GM18951 (cell line): ENCODE results near the gene TGFB2.

ENCODE experiments used
- POLR2A ChIP-seq: IDR thresholded peaks from 4 replicates; pipeline ENCODE4 v1.6.1; 2011; ENCODE audit warnings: mild to moderate bottlenecking; ENCODE audit not compliant: insufficient read length, insufficient read depth; ENCODE audit errors: extremely low read depth
- in situ Hi-C: fragments of 300-500 bp; cut with MboI; formaldehyde crosslinking; loops from one replicate; pipeline ENCODE4 v1.12.0; 2022; ENCODE audit warnings: low sequenced_read_pairs, mixed read lengths, inconsistent platforms; ENCODE audit not compliant: unreplicated experiment

TGFB2 gene

DNA sequence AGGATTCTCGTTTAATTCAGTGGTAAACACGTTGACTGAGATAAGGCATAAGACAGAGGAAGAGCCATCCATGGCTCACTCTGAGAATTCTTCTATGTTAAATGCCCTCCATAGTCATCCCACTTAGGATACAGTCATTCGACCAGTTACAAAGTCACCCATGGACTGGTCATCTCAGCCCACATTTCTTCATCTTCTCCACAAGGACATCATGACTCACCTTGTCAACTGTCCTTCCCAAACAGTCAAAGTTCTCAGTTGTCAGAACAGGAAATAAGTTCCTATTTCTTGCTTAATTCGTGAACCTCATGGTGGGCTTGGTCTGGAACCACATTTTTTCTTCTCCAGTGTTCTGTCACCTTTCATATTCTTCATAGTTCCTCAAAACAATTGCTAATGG is 133.2 kb downstream of the TGFB2 start:
- no peak for TF ChIP-seq POLR2A
- in situ Hi-C loops: no loop called here

DNA sequence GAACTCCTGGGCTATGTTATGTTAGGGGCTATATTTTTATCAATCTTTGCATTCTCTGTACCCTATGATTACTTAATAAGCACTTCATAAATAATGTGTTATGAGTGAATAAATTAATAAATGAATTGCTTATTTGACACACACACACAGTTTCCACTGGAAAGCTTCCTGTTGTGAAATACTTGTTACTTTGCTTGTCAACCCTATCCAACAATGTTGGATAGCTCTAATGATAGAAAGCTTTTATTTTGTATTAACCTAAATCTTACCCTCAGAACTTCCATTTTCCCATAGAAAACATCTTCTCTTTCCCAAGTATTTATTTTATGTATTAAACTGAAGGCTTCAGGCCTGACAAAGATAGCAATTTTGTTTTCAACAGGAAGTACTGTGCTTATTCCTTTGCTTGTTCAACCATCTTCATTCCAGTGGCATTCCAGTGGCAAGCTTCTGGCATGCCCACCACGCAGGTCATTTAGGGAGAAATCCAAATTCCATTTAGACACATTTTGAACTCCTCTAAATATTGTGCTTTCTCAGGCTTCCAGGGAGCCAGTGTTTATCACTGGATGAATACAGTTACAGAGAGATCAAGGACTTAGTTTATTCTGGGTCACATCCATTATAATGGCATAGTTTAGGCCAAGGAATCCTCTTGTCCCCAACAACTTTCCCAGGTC is 134.4 kb downstream of the TGFB2 start:
- in situ Hi-C loops: no loop called here

DNA sequence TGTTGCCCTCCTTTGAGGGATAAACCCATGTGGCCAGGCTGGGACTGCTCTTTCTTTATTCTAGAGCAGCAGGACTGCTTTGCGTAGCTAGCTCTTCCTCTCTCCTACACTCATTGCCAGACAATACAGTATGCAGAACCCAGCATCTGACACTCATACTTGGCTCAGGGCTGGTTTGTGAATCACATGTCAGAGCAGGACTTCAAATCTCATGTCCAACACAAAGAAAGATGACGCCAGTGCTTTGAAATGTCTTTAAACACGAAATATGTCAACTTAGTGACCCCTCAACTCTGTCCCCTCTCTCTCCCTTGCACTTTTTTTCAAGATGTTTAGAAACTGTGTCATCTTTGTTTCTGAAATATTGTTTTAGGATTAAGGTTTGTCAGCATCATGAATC is 135.0 kb downstream of the TGFB2 start:
- no peak for TF ChIP-seq POLR2A
- in situ Hi-C loops: no loop called here

More for the DNA sequence above, 134.4 kb downstream of the TGFB2 start:
- no peak for TF ChIP-seq POLR2A

- TF ChIP-seq POLR2A: no peak
- in situ Hi-C loops: no loop called here
Observed at GRCh38 chr1:218480588-218481099, 135.5 kb downstream of the TGFB2 start.

DNA sequence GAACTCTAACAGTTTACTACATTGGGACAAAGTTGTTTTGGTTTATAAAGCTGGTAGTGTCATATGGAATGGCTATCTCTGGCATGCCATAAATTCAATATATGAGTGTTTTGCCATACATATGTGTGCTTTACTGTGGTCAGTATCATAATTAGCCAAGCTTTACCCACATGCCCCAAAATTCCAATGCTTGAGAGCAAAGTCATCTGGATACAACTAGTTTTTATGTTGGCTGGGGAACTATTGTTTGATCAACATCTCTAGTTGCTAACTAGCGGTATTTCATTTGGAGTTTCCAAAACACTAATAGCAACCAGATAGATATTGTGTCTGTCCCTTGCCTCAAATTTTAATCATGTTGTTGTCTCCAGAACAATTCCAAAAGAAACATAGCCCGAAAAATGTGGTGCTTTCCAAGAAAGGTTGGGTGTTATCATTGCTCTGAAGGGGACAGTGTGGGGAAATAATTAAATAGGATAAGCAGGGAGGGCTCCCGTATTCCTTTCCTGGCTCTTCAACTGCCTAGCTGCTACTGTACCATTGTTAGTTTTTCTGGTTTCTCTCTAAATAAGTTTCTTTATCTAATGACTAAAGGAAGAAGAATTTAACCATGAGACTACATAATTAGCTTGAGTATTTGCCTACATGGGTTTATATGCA is 136.1 kb downstream of the TGFB2 start:
- TF ChIP-seq POLR2A: no peak
- in situ Hi-C loops: no loop called here

- no peak for TF ChIP-seq POLR2A
- in situ Hi-C loops: no loop called here
Observed at GRCh38 chr1:218482683-218483082, 137.5 kb downstream of the TGFB2 start.

DNA sequence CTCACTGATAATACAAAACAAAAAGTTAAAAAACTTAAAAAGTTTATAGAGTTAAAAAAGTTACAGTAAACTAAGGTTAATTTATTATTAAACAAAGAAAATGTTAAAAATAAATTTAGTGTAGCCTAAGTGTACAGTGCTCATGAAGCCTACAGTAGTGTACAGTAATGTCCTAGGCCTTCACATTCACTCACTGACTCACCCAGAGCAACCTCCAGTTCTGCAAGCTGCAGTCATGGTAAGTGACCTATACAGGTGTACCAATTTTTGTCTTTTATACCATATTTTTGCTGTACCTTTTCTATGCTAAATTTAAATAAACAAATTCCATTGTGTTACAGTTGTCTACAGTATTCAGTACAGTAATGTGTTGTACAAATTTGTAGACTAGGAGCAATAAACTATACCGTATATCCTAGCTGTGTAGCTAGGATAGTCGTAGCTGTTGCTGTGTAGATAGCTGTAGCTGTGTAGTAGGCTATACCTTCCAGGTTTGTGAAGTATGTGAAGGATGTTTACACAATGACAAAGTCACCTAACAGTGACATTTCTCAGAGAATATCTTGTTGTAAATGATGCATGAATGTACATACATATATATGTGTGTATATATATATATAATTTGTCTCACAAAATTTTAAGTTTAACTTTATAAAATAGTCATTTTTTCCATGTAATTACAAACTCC is 140.2 kb downstream of the TGFB2 start:
- in situ Hi-C loops: no loop called here

GRCh38 chr1:218488531-218488930 is 143.4 kb downstream of the TGFB2 start:
- in situ Hi-C loops: no loop called here

More for the DNA sequence above, 140.2 kb downstream of the TGFB2 start:
- no peak for TF ChIP-seq POLR2A

GRCh38 chr1:218488986-218489385 is 143.8 kb downstream of the TGFB2 start:
- in situ Hi-C loops: no loop called here
- no peak for TF ChIP-seq POLR2A

More at GRCh38 chr1:218488531-218488930, 143.4 kb downstream of the TGFB2 start:
- no peak for TF ChIP-seq POLR2A

GRCh38 chr1:218490406-218490922 is 145.3 kb downstream of the TGFB2 start:
- no peak for TF ChIP-seq POLR2A
- in situ Hi-C loops: no loop called here

DNA sequence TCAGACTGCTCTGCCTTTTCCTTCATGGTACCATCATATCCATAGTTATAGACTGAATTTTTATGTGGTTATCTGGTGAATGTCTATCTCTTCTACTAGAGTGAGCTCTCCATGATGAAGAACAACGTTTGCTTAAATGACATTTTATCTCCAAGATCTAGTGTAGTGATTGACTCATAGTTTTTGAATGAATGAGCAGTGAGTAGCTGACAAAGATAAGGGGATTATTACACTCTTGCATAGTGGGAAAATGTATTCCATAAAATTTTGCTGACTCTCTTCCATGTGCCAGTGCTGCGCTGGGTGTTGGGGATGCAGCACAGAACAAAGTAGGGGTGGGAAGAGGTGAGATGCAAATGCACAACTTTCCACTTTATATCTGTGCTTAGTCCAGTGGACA is 147.7 kb downstream of the TGFB2 start:
- in situ Hi-C loops: no loop called here

GRCh38 chr1:218493986-218494385 is 148.8 kb downstream of the TGFB2 start:
- TF ChIP-seq POLR2A: no peak
- in situ Hi-C loops: no loop called here

More for the DNA sequence above, 147.7 kb downstream of the TGFB2 start:
- TF ChIP-seq POLR2A: no peak
